A673 (cell line): ENCODE results near the gene SWT1. TPM values are rescaled to one million over a fixed set of nuclear protein-coding genes. Genes with fewer than 3 reads are reported as not detected.

ENCODE experiments used
- BruUV-seq: library from RNA; stranded (reverse); fragments of 400-500 nt; replicated peaks from 2 replicates; lab custom pipeline; 2021; lab: Mats Ljungman, UMichigan
- CTCF ChIA-PET: fragments of 300-600 bp; sonication (Branson Sonifier 250); formaldehyde crosslinking; loops from one replicate; lab custom pipeline; 2022; ENCODE audit warnings: antibody characterized with exemption; lab: Charles Lee
- POLR2A ChIA-PET: fragments of 300-600 bp; sonication (Branson Sonifier 250); formaldehyde crosslinking; loops from one replicate; lab custom pipeline; 2022; ENCODE audit warnings: antibody characterized with exemption; ENCODE audit not compliant: low non-redundant PET; lab: Charles Lee
- DNase-seq: peaks from one replicate; pipeline ENCODE4 v3.0.0-alpha.2; 2015; ENCODE audit warnings: low spot score
- H3K27ac ChIP-seq: fragments of 200-600 bp; sonication (generic); 2 replicates; pipeline ENCODE4 v1.5.1; 2016; ENCODE audit warnings: mixed run types, low read depth, mild to moderate bottlenecking, mixed read lengths, antibody characterized with exemption, low read length; ENCODE audit not compliant: poor library complexity, severe bottlenecking
- H3K27me3 ChIP-seq: fragments of 200-600 bp; sonication (generic); replicated peaks from 2 replicates; pipeline ENCODE4 v1.6.1; 2017; ENCODE audit warnings: mixed run types, low read depth, mild to moderate bottlenecking, mixed read lengths, antibody characterized with exemption, low read length; ENCODE audit not compliant: insufficient read depth, poor library complexity
- H3K36me3 ChIP-seq: fragments of 200-600 bp; sonication (generic); 2 replicates; pipeline ENCODE4 v1.6.1; 2016; ENCODE audit warnings: mixed run types, mild to moderate bottlenecking, mixed read lengths, antibody characterized with exemption, low read length; ENCODE audit not compliant: insufficient read depth, poor library complexity, severe bottlenecking
- H3K4me1 ChIP-seq: fragments of 200-600 bp; sonication (generic); 2 replicates; pipeline ENCODE4 v1.6.1; 2017; ENCODE audit warnings: mixed run types, mild to moderate bottlenecking, mixed read lengths, antibody characterized with exemption, low read length; ENCODE audit not compliant: insufficient read depth, poor library complexity, severe bottlenecking
- H3K4me3 ChIP-seq: fragments of 200-600 bp; sonication (generic); 2 replicates; pipeline ENCODE4 v1.5.1; 2016; ENCODE audit warnings: low read depth, mixed run types, mild to moderate bottlenecking, mixed read lengths, low read length; ENCODE audit not compliant: poor library complexity, severe bottlenecking
- H3K9me3 ChIP-seq: fragments of 200-600 bp; sonication (generic); 2 replicates; pipeline ENCODE4 v1.6.1; 2016; ENCODE audit warnings: mixed run types, low read depth, mild to moderate bottlenecking, mixed read lengths, antibody characterized with exemption, low read length; ENCODE audit not compliant: poor library complexity, severe bottlenecking
- EZH2 ChIP-seq: fragments of 200-600 bp; sonication (generic); IDR thresholded peaks from 2 replicates; pipeline ENCODE4 v1.6.1; 2017; ENCODE audit warnings: borderline replicate concordance, low read depth, mild to moderate bottlenecking, mixed read lengths, antibody characterized with exemption, low read length; ENCODE audit not compliant: poor library complexity, severe bottlenecking
- intact Hi-C: fragments of 100-400 bp; cut with micrococcal nuclease; formaldehyde crosslinking; loops from one replicate; pipeline ENCODE4 v1.10.0; 2022; ENCODE audit not compliant: unreplicated experiment
- total RNA-seq: library from RNA; stranded (reverse); gene quantifications from 2 replicates; pipeline ENCODE4 v1.2.3, GENCODE V29; 2021
- TF ChIP-seq, protein P1 (sequence below): fragments of 300-800, 200-600 bp; sonication (generic); conservative IDR thresholded peaks from 2 replicates; pipeline ENCODE4 v1.5.1; 2017; ENCODE audit warnings: low read depth, mild to moderate bottlenecking, antibody characterized with exemption, low read length, moderate library complexity, mixed read lengths

The SWT1 gene
- total RNA-seq, 1 experiment from 2014 or later = 3.3 TPM

DNA sequence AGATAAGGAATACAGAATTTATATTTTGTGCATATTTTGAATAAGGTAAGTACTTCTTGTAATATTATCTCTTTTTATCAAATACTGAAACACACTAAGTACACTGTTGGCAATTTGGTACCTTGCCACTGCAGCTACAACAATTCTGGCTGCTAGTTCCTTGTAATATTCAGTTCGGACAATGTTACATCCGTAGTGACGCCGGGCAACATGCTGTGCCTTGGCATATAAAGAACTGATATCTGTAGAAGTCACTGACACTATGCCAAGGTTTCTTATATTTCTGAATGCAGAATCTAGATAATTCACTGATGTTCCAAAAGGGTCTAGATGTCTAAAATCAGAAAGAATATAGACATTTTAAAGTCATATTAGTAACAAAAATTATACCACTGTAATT is 17.7 kb upstream of the SWT1 start:
- H3K36me3 ChIP-seq = peaks cover 8% of the 10 kb centered on the region
- POLR2A ChIA-PET = no interaction called here
- H3K27ac ChIP-seq = no peak overlapping the region
- BruUV-seq = no TSS peak
- no peaks in the 10 kb centered on the region for H3K27me3 ChIP-seq
- CTCF ChIA-PET = no interaction called here
- H3K4me1 ChIP-seq = no peaks in the 10 kb centered on the region
- no peaks in the 10 kb centered on the region for H3K9me3 ChIP-seq
- TF ChIP-seq EZH2 = no peak
- intact Hi-C loops = no loop called here
- no peak overlapping the region for H3K4me3 ChIP-seq
- DNase-seq = peak; percentile 52

DNA sequence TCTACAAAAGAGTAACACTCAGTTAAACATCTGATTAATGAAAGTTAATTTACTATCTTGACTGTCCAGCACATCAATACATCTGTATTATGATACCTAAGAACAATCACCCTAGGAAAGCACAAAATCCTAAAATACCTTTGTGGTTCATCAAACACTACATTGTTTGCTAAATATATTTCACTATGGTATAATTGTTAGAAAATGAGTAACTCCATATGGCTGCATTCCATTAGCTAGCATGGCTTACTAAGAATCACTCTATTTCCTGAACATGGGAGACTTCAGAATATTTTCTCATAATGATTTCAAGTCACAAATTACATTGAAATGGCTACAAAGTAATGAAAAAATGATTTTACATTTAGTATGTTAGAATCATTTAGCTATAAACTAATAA is 12.7 kb upstream of the SWT1 start:
- ChIA-PET POLR2A (no interaction called here), CTCF (no interaction called here)
- H3K4me1 ChIP-seq = no peaks in the 10 kb centered on the region
- intact Hi-C loops = no loop called here
- no peak for TF ChIP-seq EZH2
- TF ChIP-seq, protein P1, sequence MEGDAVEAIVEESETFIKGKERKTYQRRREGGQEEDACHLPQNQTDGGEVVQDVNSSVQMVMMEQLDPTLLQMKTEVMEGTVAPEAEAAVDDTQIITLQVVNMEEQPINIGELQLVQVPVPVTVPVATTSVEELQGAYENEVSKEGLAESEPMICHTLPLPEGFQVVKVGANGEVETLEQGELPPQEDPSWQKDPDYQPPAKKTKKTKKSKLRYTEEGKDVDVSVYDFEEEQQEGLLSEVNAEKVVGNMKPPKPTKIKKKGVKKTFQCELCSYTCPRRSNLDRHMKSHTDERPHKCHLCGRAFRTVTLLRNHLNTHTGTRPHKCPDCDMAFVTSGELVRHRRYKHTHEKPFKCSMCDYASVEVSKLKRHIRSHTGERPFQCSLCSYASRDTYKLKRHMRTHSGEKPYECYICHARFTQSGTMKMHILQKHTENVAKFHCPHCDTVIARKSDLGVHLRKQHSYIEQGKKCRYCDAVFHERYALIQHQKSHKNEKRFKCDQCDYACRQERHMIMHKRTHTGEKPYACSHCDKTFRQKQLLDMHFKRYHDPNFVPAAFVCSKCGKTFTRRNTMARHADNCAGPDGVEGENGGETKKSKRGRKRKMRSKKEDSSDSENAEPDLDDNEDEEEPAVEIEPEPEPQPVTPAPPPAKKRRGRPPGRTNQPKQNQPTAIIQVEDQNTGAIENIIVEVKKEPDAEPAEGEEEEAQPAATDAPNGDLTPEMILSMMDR = no peak
- H3K36me3 ChIP-seq = peaks cover 36% of the 10 kb centered on the region
- no peak for DNase-seq
- no peaks in the 10 kb centered on the region for H3K9me3 ChIP-seq
- no peaks in the 10 kb centered on the region for H3K27me3 ChIP-seq
- no TSS peak for BruUV-seq
- no peak overlapping the region for H3K27ac ChIP-seq
- H3K4me3 ChIP-seq = no peak overlapping the region

DNA sequence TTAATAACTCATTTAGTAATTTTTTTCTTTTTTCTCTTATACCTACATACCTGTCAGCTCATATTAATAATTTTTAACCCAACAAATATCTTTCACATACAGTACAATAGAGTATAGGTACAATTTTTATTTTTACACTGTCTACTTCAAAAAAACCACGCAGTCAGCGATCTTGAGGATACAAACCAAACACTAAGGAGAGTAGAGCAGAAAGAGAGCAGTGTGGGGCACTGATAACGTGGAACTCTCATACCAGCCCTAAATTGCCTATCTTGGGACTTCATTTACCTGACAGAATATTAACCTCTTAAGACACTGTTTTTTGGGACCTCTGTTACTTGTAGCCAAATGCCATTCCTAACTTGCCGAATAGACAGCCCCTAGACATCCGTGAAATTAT is 5.8 kb upstream of the SWT1 start:
- CTCF ChIA-PET = interaction anchor here (0.6 kb wide), 1 partner anchor 227 kb away, joined by 12 read pairs; no protein-coding TSS in a partner anchor

More for the DNA sequence above, 5.8 kb upstream of the SWT1 start:
- POLR2A ChIA-PET = no interaction called here
- TF ChIP-seq EZH2 = no peak
- TF ChIP-seq, protein P1 = no peak
- no peak overlapping the region for H3K4me3 ChIP-seq
- peaks cover 39% of the 10 kb centered on the region for H3K36me3 ChIP-seq
- H3K27me3 ChIP-seq = no peaks in the 10 kb centered on the region
- BruUV-seq = no TSS peak
- no peaks in the 10 kb centered on the region for H3K9me3 ChIP-seq
- DNase-seq = no peak
- no peak overlapping the region for H3K27ac ChIP-seq
- H3K4me1 ChIP-seq = peaks cover 13% of the 10 kb centered on the region
- intact Hi-C loops = no loop called here
